HG03196 (cell line): ENCODE results near the gene SIPA1L2.
A peak's percentile ranks its signal among the peaks of the same experiment; 100 is the strongest.
"Not testable (repeated sequence)": the region's sequence is repeated elsewhere in the genome, so short reads cannot be mapped to it uniquely, and the experiment has no call there.

Experiments used
- ATAC-seq: cut with Tn5 transposase; IDR thresholded peaks from one replicate; pipeline ENCODE4 v1.9.1; 2021; ENCODE audit not compliant: unreplicated experiment

SIPA1L2 gene

GRCh38 chr1:232615306-232615800 is 14.6 kb downstream of the SIPA1L2 start:
- no peak for ATAC-seq

- ATAC-seq: no peak
Measured at GRCh38 chr1:232614811-232615210, 15.1 kb downstream of the SIPA1L2 start.

- ATAC-seq: no peak
Measured at GRCh38 chr1:232613752-232614381, 16.1 kb downstream of the SIPA1L2 start.

- not testable (repeated sequence) for ATAC-seq
Measured at GRCh38 chr1:232612836-232613235, 17.1 kb downstream of the SIPA1L2 start.

- ATAC-seq: no peak
Measured at GRCh38 chr1:232611834-232612233, 18.1 kb downstream of the SIPA1L2 start.

GRCh38 chr1:232610902-232611745 is 18.8 kb downstream of the SIPA1L2 start:
- ATAC-seq: not testable (repeated sequence)

- ATAC-seq: no peak
Measured at GRCh38 chr1:232610192-232610901, 19.6 kb downstream of the SIPA1L2 start.

- no peak for ATAC-seq
Measured at GRCh38 chr1:232608427-232608826, 21.5 kb downstream of the SIPA1L2 start.

GRCh38 chr1:232602622-232603021 is 27.3 kb downstream of the SIPA1L2 start:
- ATAC-seq: no peak

- peak; percentile 34 for ATAC-seq
Measured at GRCh38 chr1:232600424-232601258, 29.3 kb downstream of the SIPA1L2 start.

- ATAC-seq: peak; percentile 62
Measured at GRCh38 chr1:232599178-232600041, 30.5 kb downstream of the SIPA1L2 start.

- no peak for ATAC-seq
Measured at GRCh38 chr1:232598837-232599177, 31.1 kb downstream of the SIPA1L2 start.

GRCh38 chr1:232598133-232598532 is 31.8 kb downstream of the SIPA1L2 start:
- no peak for ATAC-seq

- peak; percentile 38 for ATAC-seq
Measured at GRCh38 chr1:232597721-232598120, 32.2 kb downstream of the SIPA1L2 start.

- ATAC-seq: peak; percentile 43
Measured at GRCh38 chr1:232596666-232597303, 33.1 kb downstream of the SIPA1L2 start.

GRCh38 chr1:232594768-232595698 is 34.9 kb downstream of the SIPA1L2 start:
- ATAC-seq: no peak

GRCh38 chr1:232593717-232594502 is 36.0 kb downstream of the SIPA1L2 start:
- ATAC-seq: no peak
